ENCODE data around the gene SHH. TPM values are rescaled to one million over a fixed set of nuclear protein-coding genes. Genes with fewer than 3 reads are reported as not detected.

SHH gene
- total and polyA plus RNA-seq, 2 of the 13 experiments (the other 11 are each of a cell fraction or from before 2014, with no cell fraction given): 1.9 to 3.4 TPM

DNA sequence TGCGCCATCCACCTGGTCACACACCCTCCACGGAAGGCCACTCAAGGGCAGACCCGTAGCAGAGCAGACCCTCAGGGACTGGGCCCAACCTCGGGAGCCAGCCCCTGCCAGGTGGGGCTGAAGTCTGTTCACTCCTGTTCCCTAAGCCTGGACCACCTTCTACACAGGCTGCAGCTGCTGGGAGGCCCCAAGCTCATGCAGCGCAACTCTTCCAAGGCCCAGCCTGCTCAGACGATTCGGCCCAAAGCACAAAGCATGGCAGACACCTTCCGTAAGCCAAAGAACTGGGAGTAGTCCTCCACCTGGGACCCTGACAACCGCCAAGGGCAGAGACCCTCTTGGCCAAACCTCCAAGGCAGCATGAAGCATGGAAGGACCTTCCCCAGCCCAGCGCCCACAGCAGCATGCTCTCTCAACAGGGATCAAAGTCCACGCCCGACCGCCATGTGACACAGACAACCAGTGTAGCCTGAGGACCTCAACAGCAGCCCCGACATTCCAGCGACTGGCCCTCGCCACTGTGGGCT is 11.5 kb downstream of the SHH start (continued):
- TF ChIP-seq, protein P1, sequence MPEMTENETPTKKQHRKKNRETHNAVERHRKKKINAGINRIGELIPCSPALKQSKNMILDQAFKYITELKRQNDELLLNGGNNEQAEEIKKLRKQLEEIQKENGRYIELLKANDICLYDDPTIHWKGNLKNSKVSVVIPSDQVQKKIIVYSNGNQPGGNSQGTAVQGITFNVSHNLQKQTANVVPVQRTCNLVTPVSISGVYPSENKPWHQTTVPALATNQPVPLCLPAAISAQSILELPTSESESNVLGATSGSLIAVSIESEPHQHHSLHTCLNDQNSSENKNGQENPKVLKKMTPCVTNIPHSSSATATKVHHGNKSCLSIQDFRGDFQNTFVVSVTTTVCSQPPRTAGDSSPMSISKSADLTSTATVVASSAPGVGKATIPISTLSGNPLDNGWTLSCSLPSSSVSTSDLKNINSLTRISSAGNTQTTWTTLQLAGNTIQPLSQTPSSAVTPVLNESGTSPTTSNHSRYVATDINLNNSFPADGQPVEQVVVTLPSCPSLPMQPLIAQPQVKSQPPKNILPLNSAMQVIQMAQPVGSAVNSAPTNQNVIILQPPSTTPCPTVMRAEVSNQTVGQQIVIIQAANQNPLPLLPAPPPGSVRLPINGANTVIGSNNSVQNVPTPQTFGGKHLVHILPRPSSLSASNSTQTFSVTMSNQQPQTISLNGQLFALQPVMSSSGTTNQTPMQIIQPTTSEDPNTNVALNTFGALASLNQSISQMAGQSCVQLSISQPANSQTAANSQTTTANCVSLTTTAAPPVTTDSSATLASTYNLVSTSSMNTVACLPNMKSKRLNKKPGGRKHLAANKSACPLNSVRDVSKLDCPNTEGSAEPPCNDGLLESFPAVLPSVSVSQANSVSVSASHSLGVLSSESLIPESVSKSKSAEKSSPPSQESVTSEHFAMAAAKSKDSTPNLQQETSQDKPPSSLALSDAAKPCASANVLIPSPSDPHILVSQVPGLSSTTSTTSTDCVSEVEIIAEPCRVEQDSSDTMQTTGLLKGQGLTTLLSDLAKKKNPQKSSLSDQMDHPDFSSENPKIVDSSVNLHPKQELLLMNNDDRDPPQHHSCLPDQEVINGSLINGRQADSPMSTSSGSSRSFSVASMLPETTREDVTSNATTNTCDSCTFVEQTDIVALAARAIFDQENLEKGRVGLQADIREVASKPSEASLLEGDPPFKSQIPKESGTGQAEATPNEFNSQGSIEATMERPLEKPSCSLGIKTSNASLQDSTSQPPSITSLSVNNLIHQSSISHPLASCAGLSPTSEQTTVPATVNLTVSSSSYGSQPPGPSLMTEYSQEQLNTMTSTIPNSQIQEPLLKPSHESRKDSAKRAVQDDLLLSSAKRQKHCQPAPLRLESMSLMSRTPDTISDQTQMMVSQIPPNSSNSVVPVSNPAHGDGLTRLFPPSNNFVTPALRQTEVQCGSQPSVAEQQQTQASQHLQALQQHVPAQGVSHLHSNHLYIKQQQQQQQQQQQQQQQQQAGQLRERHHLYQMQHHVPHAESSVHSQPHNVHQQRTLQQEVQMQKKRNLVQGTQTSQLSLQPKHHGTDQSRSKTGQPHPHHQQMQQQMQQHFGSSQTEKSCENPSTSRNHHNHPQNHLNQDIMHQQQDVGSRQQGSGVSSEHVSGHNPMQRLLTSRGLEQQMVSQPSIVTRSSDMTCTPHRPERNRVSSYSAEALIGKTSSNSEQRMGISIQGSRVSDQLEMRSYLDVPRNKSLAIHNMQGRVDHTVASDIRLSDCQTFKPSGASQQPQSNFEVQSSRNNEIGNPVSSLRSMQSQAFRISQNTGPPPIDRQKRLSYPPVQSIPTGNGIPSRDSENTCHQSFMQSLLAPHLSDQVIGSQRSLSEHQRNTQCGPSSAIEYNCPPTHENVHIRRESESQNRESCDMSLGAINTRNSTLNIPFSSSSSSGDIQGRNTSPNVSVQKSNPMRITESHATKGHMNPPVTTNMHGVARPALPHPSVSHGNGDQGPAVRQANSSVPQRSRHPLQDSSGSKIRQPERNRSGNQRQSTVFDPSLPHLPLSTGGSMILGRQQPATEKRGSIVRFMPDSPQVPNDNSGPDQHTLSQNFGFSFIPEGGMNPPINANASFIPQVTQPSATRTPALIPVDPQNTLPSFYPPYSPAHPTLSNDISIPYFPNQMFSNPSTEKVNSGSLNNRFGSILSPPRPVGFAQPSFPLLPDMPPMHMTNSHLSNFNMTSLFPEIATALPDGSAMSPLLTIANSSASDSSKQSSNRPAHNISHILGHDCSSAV (CRISPR knock-in tag; IDR thresholded peaks at IDR 0.05; ENCODE audit: borderline replicate concordance): no peak
- TF ChIP-seq TGIF2 (CRISPR knock-in tag; IDR thresholded peaks at IDR 0.05) (no peak), ZBTB38 (CRISPR knock-in tag; IDR thresholded peaks at IDR 0.05) (peak; percentile 60; the same call in 1 of the 2 replicates), HOXA3 (CRISPR knock-in tag; IDR thresholded peaks at IDR 0.05) (peak; percentile 70; the same call in 1 of the 2 replicates), ZNF572 (CRISPR knock-in tag; IDR thresholded peaks at IDR 0.05) (0 out of 2 replicates have a peak, but pooled peaks have one; percentile 54)
- TF ChIP-seq, protein P2, sequence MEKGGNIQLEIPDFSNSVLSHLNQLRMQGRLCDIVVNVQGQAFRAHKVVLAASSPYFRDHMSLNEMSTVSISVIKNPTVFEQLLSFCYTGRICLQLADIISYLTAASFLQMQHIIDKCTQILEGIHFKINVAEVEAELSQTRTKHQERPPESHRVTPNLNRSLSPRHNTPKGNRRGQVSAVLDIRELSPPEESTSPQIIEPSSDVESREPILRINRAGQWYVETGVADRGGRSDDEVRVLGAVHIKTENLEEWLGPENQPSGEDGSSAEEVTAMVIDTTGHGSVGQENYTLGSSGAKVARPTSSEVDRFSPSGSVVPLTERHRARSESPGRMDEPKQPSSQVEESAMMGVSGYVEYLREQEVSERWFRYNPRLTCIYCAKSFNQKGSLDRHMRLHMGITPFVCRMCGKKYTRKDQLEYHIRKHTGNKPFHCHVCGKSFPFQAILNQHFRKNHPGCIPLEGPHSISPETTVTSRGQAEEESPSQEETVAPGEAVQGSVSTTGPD (CRISPR knock-in tag; IDR thresholded peaks at IDR 0.05): no peak
- TF ChIP-seq, protein P3, sequence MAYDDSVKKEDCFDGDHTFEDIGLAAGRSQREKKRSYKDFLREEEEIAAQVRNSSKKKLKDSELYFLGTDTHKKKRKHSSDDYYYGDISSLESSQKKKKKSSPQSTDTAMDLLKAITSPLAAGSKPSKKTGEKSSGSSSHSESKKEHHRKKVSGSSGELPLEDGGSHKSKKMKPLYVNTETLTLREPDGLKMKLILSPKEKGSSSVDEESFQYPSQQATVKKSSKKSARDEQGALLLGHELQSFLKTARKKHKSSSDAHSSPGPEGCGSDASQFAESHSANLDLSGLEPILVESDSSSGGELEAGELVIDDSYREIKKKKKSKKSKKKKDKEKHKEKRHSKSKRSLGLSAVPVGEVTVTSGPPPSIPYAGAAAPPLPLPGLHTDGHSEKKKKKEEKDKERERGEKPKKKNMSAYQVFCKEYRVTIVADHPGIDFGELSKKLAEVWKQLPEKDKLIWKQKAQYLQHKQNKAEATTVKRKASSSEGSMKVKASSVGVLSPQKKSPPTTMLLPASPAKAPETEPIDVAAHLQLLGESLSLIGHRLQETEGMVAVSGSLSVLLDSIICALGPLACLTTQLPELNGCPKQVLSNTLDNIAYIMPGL (CRISPR knock-in tag; IDR thresholded peaks at IDR 0.05; ENCODE audit: borderline replicate concordance in 1 of 2, low read depth in 1 of 2): 0 out of 4 replicates have a peak, but pooled peaks of 1 of the 2 experiments have one; percentile 45
- TF ChIP-seq, protein P4, sequence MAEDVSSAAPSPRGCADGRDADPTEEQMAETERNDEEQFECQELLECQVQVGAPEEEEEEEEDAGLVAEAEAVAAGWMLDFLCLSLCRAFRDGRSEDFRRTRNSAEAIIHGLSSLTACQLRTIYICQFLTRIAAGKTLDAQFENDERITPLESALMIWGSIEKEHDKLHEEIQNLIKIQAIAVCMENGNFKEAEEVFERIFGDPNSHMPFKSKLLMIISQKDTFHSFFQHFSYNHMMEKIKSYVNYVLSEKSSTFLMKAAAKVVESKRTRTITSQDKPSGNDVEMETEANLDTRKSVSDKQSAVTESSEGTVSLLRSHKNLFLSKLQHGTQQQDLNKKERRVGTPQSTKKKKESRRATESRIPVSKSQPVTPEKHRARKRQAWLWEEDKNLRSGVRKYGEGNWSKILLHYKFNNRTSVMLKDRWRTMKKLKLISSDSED (CRISPR knock-in tag; IDR thresholded peaks at IDR 0.05): no peak
- TF ChIP-seq, protein P5, sequence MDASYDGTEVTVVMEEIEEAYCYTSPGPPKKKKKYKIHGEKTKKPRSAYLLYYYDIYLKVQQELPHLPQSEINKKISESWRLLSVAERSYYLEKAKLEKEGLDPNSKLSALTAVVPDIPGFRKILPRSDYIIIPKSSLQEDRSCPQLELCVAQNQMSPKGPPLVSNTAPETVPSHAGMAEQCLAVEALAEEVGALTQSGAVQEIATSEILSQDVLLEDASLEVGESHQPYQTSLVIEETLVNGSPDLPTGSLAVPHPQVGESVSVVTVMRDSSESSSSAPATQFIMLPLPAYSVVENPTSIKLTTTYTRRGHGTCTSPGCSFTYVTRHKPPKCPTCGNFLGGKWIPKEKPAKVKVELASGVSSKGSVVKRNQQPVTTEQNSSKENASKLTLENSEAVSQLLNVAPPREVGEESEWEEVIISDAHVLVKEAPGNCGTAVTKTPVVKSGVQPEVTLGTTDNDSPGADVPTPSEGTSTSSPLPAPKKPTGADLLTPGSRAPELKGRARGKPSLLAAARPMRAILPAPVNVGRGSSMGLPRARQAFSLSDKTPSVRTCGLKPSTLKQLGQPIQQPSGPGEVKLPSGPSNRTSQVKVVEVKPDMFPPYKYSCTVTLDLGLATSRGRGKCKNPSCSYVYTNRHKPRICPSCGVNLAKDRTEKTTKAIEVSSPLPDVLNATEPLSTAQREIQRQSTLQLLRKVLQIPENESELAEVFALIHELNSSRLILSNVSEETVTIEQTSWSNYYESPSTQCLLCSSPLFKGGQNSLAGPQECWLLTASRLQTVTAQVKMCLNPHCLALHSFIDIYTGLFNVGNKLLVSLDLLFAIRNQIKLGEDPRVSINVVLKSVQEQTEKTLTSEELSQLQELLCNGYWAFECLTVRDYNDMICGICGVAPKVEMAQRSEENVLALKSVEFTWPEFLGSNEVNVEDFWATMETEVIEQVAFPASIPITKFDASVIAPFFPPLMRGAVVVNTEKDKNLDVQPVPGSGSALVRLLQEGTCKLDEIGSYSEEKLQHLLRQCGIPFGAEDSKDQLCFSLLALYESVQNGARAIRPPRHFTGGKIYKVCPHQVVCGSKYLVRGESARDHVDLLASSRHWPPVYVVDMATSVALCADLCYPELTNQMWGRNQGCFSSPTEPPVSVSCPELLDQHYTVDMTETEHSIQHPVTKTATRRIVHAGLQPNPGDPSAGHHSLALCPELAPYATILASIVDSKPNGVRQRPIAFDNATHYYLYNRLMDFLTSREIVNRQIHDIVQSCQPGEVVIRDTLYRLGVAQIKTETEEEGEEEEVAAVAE (CRISPR knock-in tag; IDR thresholded peaks at IDR 0.05; ENCODE audit: borderline replicate concordance): 0 out of 2 replicates have a peak, but pooled peaks have one; percentile 46

Measured in HepG2 (cell line).